Stimulated activated CD8-positive, alpha-beta memory T cell treated with anti-CD3 and anti-CD28 coated beads, Interleukin-4, amount 100 ng/mL, for 48 hours (primary cell): ENCODE measurements around the gene HTR5A.

Experiments used
- DNase-seq: peaks from one replicate; pipeline ENCODE4 v3.0.0-alpha.2; 2020

HTR5A gene

DNA sequence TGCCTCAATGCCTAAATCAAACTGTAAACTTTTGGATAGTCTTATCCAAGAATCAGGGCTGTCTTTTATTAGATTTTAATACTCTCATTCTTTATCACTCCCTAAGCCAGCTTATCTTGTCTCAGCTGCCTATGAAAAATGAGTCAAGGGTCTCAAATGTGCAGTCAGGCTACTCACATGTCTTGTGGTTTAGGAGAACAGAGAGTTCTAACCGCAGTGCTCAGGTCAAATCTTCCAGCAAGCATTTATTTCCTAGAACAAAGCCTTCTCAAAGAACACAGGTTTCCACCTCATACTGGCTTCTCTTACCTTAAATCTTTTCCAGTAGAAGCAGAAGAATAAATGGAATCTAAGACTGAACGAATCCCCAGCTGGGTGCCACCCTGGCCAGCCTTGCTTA is 23.5 kb downstream of the HTR5A start:
- no peak for DNase-seq

DNA sequence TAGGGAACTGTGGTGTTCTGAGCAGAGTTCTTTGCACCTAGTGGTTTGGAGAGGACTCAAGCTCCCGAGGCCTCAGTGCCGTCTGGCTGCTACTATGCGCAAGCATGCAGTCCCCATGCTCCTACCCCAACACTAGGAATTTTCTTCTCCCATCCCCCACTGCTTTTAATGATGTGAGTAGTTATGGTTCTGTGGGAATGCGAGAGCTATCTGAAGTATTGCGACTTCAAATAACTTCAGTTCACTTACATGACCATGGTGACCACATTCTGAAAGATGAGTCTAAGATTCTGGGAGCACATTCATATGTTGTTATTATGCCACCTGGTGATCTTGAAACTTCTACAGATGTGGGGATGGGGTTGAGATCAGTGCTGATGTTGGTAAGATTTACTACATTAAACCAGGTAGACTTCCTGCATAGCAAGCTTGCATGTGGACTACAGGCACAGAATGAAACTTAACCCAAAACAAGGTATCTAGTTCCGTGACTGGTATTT is 24.6 kb downstream of the HTR5A start:
- DNase-seq, result no peak

DNA sequence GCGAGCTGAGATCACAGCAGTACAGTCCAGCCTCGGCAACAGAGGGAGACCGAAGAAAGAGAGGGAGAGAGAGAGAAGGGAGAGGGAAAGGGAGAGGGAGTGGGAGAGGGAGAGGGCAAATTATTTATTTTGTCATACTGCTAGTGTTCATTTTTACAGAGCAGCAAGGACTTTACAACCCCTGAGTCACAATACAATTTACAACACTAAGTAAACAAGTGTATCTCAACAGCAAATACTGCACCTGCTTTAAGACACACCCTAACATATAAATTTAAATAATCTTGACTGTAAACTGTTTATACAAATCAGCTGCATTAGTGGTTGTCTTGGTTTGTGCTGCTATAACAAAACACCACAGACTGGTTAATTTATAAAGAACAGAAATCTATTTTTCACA is 27.2 kb downstream of the HTR5A start:
- DNase-seq, result no peak

GRCh38 chr7:155103839-155104238 is 33.7 kb downstream of the HTR5A start:
- DNase-seq, result no peak

DNA sequence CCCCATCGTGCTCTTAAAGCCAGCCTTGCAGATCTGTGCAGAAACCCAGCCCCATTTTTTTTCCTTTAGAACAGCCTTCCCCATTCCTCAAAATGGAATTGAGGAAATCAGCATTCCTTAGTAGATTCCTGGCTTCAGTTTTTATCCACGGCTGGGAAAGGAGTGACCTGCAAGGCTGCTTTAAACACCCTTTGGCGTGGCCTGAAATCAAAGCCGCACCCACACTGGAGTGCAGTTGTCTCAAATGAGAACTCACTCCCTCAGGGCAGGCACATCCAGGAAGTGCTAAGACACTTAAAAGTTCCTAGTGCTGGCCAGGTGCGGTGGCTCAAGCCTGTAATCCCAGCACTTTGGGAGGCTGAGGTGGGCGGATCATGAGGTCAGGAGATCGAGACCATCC is 34.8 kb downstream of the HTR5A start:
- DNase-seq, result no peak

GRCh38 chr7:155106356-155106755 is 36.2 kb downstream of the HTR5A start:
- no peak for DNase-seq

GRCh38 chr7:155107126-155107525 is 37.0 kb downstream of the HTR5A start:
- DNase-seq, result no peak

DNA sequence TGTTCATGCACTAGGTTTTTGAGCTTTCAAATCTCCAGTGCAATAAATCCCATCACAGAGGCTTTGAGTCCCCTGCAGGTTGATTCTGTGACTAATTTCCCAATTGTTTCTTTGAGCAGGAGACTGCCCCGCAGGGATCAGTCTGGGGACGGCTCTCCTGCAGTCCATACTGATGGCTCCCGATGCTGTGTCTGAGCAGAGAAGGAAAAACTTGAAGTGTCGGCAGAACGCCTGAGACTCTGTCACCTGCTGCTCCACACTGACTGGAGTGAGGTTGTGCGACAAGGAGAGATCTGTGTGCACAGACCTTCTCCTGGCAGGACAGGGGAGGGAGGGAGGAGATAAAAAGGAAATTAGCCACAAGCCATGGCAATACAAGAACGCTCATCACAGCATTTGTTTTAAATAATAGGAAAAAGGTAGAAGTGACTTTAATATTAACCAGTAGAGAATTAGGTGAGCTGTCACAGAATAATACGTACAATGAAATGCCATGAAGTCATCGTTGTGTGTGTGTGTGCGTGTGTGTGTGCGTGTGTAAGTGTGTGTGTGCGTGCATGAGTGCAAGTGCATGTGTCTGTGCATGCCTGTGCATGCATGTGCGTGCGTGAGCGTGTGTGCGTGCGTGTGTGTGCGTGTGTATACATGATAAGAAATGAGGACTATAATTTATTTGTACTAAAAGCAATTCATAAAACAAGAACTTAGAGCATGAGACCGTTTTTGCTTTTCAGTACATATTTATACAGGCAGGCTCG is 38.2 kb downstream of the HTR5A start:
- no peak for DNase-seq

DNA sequence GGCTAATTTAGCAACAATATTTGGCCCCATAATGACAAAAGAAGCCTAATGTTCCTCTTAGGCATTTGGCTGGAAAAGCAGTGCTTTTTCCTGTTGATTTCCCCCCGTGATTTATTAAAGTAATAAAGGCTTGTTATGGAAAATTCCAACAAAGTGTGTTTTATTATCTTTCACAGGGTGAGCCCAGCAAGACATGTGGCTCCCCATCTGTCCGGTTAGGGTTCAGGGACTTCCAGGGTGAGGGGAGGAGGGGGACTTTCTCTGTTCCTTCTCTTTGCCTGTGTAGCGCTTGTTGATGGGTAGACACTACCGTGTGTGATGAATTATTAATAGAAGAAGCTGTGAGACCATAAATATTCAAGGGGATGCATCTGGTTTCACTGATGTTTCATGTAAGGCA is 39.0 kb downstream of the HTR5A start:
- DNase-seq, result no peak

GRCh38 chr7:155115288-155115687 is 45.2 kb downstream of the HTR5A start:
- DNase-seq, result no peak

DNA sequence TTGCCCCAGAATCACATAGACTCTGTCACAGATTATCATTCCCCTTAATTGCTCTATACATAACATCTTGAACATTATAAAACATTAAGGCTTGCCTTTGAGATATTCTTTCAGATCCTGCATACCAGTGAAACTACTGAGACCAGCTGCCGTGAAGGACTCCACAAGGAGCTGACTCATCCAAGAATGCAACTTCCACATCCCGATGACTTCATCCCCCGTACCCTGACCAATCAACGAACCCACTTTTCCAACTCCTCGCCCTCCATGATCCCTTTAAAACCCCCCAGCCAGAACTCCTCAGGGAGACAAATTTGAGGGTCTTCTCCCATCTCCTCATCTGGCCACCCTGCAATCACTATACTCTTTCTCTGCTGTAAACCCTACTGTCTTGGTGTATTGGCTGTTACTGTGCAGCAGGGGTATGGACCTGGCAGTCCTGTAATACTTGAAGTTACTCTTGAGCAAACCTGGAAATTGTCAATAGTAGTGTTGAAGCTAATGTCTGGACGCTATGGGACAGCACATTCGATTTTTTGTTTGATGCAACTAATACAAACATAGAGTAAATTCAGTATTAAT is 49.8 kb downstream of the HTR5A start:
- no peak for DNase-seq

DNA sequence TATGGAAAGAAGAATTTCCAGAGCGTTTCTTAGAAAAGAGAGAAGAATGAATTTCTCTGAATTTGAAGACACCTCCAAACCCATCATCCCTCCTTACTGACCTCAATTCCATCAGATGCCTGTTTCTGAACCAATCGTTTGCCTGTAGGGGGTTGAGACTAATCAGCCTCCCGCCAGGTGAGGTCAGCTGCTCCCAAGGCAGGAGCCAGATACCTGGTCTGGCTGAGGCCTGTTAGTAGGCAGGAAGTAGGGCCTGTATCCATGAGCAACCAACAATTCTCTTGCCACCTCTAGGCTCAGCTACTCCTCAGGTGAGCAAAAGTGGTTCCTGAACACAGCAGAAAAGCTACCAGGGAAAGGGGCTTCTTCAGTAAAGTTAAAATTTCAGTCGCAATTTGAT is 50.3 kb downstream of the HTR5A start:
- DNase-seq, result no peak

DNA sequence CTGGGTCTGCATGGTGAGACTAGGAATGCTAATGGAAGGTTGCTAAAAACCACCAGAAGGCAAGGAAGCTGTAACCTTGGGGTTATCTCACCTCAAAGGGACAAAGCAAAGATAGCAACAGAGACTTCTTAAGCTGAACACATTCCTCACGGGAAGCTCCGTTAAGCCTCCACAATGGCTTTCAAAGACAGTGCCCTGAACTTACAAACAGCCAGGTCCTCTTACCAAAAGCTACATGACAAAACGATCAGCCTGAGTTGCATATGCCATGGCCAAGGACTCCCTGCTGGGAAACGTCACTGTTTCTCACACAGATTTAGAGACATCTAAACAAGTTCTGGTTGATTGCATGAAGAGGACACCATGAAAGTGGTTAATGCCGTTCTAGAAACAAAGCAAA is 52.7 kb downstream of the HTR5A start:
- DNase-seq, result no peak

- DNase-seq, result no peak
These were observed 53.3 kb downstream of the HTR5A start for GRCh38 chr7:155123413-155123812.

DNA sequence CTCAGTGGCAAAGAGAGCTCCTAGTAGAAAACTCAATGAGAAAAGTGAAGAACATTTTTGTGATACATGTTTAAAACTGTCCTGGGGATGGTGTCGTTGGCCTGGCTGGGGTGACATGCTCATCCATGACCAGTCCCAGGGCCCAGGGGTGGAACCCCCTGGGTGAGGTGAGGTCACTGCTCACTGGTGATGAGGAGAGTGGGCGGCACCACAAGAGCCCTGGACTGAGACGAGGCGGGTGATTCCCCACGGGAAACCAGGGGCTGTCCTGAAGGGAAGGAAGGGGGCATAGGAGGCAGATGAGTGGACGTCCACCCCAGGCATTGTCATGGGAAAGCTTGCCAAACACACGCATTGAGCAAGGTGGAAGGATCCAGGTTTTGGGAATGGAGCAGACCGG is 54.6 kb downstream of the HTR5A start:
- DNase-seq, result no peak

DNA sequence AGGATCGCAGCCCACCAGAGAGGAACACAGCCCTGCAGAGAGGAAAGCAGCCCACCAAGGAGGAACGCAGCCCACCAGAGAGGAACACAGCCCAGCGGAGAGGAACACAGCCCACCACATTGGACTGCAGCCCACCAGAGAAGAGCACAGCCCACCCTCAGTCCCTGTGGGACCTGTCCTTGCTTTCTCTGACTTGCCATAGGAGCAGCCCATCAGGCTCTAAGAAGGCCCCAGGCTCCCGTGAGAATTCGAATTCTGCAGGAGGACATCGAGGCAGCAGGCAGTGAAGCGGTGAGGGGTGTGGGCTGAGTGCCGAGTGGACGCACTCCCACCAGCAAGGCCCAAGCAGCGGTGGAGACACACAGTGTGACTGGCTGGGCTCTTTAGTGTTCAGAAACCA is 59.1 kb downstream of the HTR5A start:
- DNase-seq, result no peak

- DNase-seq, result no peak
These were observed 59.7 kb downstream of the HTR5A start for GRCh38 chr7:155129789-155130188.

DNA sequence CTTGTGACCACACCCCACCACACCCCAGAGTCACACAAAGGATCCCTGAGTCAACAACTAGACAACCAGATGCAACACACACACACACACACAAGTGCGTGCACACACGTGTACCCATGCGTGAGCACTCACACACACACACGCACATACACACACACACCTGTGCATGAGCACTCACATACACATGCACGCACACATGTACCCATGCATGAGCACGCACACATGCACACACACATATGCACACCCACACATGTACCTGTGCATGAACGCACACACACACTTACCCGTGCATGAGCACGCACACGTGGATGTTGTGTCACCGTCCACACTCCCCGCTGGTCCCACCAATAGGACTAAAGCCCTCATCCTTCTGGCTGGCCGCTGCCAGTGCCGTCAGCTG is 60.4 kb downstream of the HTR5A start:
- DNase-seq, result no peak

- DNase-seq, result no peak
These were observed 61.0 kb downstream of the HTR5A start for GRCh38 chr7:155131090-155131489.

- no peak for DNase-seq
These were observed 62.3 kb downstream of the HTR5A start for GRCh38 chr7:155132431-155132830.

DNA sequence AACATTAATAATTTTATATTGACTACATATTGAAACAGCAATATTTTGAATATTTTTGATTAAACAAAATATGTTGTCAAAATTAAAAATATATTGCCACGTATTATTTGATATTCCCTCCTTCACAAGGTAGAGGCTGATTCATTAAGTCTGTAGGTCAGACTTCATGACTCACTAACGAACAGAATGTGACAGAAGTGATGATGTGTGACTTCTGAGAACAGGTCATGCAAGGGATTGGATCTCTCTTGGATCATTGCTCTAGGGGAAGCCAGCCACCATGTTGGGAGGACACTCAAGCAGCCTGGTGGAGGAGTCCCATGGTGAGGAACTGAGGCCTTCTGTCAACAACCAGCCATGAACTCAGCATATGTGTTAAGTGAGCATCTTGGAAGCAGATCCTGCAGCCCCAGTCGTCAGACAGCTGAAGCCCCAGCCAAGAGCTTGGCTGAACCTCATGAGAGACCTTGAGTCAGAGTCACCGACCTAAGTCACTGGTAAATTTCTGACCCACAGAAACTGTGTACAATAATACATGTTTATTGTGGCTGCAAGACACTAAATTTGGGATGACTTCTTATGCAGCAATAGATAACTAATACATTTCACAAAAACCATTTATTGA is 66.6 kb downstream of the HTR5A start:
- no peak for DNase-seq
